ENCODE results near the gene ADARB2. TPM values are rescaled to one million over a fixed set of nuclear protein-coding genes. Genes with fewer than 3 reads are reported as not detected.

ADARB2 gene
- total RNA-seq, 3 donors from 2014 or later (not counting 1 experiment from before 2014, with no cell fraction given): 0.27 to 0.78 (median 0.40) TPM

GRCh38 chr10:1579141-1579491, 158.2 kb downstream of the ADARB2 start:
- Histone ChIP-seq H3K27ac (ENCODE audit: low read length) (no peak overlapping the region), H3K27me3 (ENCODE audit: control insufficient read depth, insufficient read depth, low read length) (no peaks in the 10 kb centered on the region), H3K9me3 (ENCODE audit: control insufficient read depth, insufficient read depth, low read length) (no peaks in the 10 kb centered on the region), H3K36me3 (ENCODE audit: control insufficient read depth, insufficient read depth, low read length) (no peaks in the 10 kb centered on the region), H3K4me3 (ENCODE audit: low read length) (no peak overlapping the region), H3K4me1 (ENCODE audit: control insufficient read depth, insufficient read depth, low read length) (no peaks in the 10 kb centered on the region)
- no peak for TF ChIP-seq CTCF (IDR thresholded peaks at IDR 0.05)
- ATAC-seq: no peak
- 92% methylated on average over 6 of the region's 7 CpGs for WGBS (ENCODE audit: insufficient coverage)
- Mint-ChIP-seq H3K4me1 (no peaks in the 10 kb centered on the region), H3K4me3 (no peak overlapping the region), H3K36me3 (no peaks in the 10 kb centered on the region), H3K27me3 (ENCODE audit: low read depth in 2 of 2) (peaks cover 0 to 2% of the 10 kb centered on the region in 2 donors), H3K9me3 (no peaks in the 10 kb centered on the region), H3K27ac (no peak overlapping the region)
- intact Hi-C loops (cut with micrococcal nuclease): no loop called here
- DNase-seq: no peak

- no peak for ATAC-seq
- Histone ChIP-seq H3K36me3 (ENCODE audit: control insufficient read depth, insufficient read depth, low read length) (no peaks in the 10 kb centered on the region), H3K27ac (ENCODE audit: low read length) (no peak overlapping the region), H3K27me3 (ENCODE audit: control insufficient read depth, insufficient read depth, low read length) (no peaks in the 10 kb centered on the region), H3K4me3 (ENCODE audit: low read length) (no peak overlapping the region), H3K9me3 (ENCODE audit: control insufficient read depth, insufficient read depth, low read length) (no peaks in the 10 kb centered on the region), H3K4me1 (ENCODE audit: control insufficient read depth, insufficient read depth, low read length) (no peaks in the 10 kb centered on the region)
- peaks cover 0 to 2% of the 10 kb centered on the region in 2 donors for H3K27me3 Mint-ChIP-seq (ENCODE audit: low read depth in 2 of 2)
- TF ChIP-seq CTCF (IDR thresholded peaks at IDR 0.05): no peak
- no peaks in the 10 kb centered on the region for H3K9me3 Mint-ChIP-seq
- no peak overlapping the region for H3K27ac Mint-ChIP-seq
- no peaks in the 10 kb centered on the region for H3K36me3 Mint-ChIP-seq
- intact Hi-C loops (cut with micrococcal nuclease): no loop called here
- 86% methylated on average over 19 of the region's 19 CpGs for WGBS (ENCODE audit: insufficient coverage)
- H3K4me3 Mint-ChIP-seq: no peak overlapping the region
- no peaks in the 10 kb centered on the region for H3K4me1 Mint-ChIP-seq
- no peak for DNase-seq
Observed at GRCh38 chr10:1578392-1579140, 158.8 kb downstream of the ADARB2 start.

DNA sequence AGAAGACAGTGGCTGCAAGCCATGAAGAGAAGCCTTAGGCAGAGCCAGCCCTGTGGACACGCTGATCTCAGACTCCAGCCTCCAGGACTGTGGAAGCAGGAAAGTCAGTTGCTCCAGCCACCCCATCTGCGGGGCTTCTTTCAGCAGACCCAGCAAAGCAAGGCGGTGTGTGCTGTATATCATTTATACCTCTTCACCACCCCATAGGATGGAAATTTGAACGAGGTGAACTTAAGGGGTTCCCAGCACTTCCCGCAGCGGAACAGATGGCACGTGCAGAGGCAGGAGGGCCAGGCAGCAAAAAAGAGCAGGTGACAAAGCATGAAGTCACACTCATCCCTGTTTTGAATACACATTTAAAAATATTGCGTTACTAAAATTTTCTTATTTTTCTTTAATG, 159.4 kb downstream of the ADARB2 start:
- Histone ChIP-seq H3K27ac (ENCODE audit: low read length) (no peak overlapping the region), H3K36me3 (ENCODE audit: control insufficient read depth, insufficient read depth, low read length) (no peaks in the 10 kb centered on the region), H3K9me3 (ENCODE audit: control insufficient read depth, insufficient read depth, low read length) (no peaks in the 10 kb centered on the region), H3K4me1 (ENCODE audit: control insufficient read depth, insufficient read depth, low read length) (no peaks in the 10 kb centered on the region), H3K27me3 (ENCODE audit: control insufficient read depth, insufficient read depth, low read length) (no peaks in the 10 kb centered on the region), H3K4me3 (ENCODE audit: low read length) (no peak overlapping the region)
- Mint-ChIP-seq H3K36me3 (no peaks in the 10 kb centered on the region), H3K9me3 (no peaks in the 10 kb centered on the region), H3K27ac (no peak overlapping the region), H3K4me3 (no peak overlapping the region), H3K4me1 (no peaks in the 10 kb centered on the region), H3K27me3 (ENCODE audit: low read depth in 2 of 2) (peaks cover 0 to 2% of the 10 kb centered on the region in 2 donors)
- intact Hi-C loops (cut with micrococcal nuclease): no loop called here
- 90% methylated on average over 7 of the region's 8 CpGs for WGBS (ENCODE audit: insufficient coverage)
- TF ChIP-seq CTCF (IDR thresholded peaks at IDR 0.05): no peak
- ATAC-seq (no peak), DNase-seq (no peak)

- no peak for ATAC-seq
- Histone ChIP-seq H3K4me1 (ENCODE audit: control insufficient read depth, insufficient read depth, low read length) (no peaks in the 10 kb centered on the region), H3K4me3 (ENCODE audit: low read length) (no peak overlapping the region), H3K27ac (ENCODE audit: low read length) (no peak overlapping the region), H3K36me3 (ENCODE audit: control insufficient read depth, insufficient read depth, low read length) (no peaks in the 10 kb centered on the region), H3K27me3 (ENCODE audit: control insufficient read depth, insufficient read depth, low read length) (no peaks in the 10 kb centered on the region), H3K9me3 (ENCODE audit: control insufficient read depth, insufficient read depth, low read length) (no peaks in the 10 kb centered on the region)
- Mint-ChIP-seq H3K9me3 (no peaks in the 10 kb centered on the region), H3K27ac (no peak overlapping the region), H3K4me1 (no peaks in the 10 kb centered on the region), H3K36me3 (no peaks in the 10 kb centered on the region), H3K4me3 (no peak overlapping the region), H3K27me3 (ENCODE audit: low read depth in 2 of 2) (peaks cover 0 to 2% of the 10 kb centered on the region in 2 donors)
- TF ChIP-seq CTCF (IDR thresholded peaks at IDR 0.05): no peak
- no peak for DNase-seq
- intact Hi-C loops (cut with micrococcal nuclease): no loop called here
- 73% methylated on average over 9 of the region's 9 CpGs for WGBS (ENCODE audit: insufficient coverage)
Observed at GRCh38 chr10:1577373-1577770, 160.0 kb downstream of the ADARB2 start.
